ENCODE data around the gene FAM72D.
"Not testable (repeated sequence)": the region's sequence is repeated elsewhere in the genome, so short reads cannot be mapped to it uniquely, and the experiment has no call there.

- not testable (repeated sequence) for TF ChIP-seq SP2 (tag by site-specific recombination; IDR thresholded peaks at IDR 0.05); REST (tag by site-specific recombination; IDR thresholded peaks at IDR 0.05); ZNF501 (tag by site-specific recombination; IDR thresholded peaks at IDR 0.05); ZNF138 (tag by site-specific recombination; IDR thresholded peaks at IDR 0.05; ENCODE audit: borderline replicate concordance); ZNF394 (tag by site-specific recombination; IDR thresholded peaks at IDR 0.05; ENCODE audit: borderline replicate concordance); GLIS1 (tag by site-specific recombination; IDR thresholded peaks at IDR 0.05); CTCF (tag by site-specific recombination; IDR thresholded peaks at IDR 0.05)
Observed at GRCh38 chr1:145074021-145074559, 21.7 kb upstream of the FAM72D start.

Measured in HEK293 (cell line).